ENCODE results near the gene SECTM1.

DNA sequence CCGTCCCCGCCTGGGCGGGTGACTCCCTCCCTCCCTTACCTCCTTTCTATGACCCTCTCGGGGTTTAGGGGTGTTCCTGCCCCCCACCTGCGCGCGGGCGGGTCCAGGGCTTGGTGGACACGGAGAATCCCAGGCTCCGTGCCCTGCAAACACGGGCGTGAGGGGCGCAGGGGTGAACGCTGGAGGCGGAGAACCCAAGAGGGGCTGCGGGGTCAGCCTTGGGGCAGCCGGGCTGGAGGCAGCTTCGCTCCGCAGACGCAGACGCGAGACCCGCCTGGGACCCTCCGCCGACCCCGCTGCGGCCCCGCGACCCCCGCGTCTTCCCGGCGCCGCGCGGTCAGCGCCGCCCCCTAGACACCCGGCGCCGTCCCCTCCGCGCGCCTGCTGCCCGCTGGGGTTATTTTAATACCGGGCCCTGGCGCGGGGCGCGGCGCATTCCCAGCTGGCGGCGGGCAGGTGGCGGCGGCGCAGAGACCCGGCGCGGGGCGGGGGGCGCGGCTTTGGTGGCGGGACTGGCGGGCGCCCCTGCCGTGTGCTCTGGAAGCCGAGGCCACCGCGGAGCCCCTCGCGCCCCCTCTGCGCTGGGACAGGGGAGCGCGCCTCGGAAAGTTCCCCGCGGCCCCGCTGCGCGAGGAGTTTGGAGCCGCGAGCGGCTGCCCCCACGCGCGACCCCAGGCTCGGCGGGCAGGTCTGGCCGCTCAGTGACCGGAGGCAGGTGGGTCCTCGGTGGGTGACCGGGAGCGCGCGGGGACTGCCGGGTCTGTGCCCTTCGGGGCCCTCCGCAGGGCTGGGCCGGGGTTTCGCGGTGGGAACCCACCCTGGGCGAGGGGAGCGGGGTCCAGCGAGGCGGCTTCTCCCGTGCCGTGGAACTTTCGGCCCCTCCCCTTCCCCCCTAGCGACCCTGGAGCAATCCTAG lies 38.0 kb upstream of the SECTM1 start, which contains the start of gene UTS2R:
- TF ChIP-seq POLR2A (IDR thresholded peaks at IDR 0.05) = no peak
- TF ChIP-seq, protein P1, sequence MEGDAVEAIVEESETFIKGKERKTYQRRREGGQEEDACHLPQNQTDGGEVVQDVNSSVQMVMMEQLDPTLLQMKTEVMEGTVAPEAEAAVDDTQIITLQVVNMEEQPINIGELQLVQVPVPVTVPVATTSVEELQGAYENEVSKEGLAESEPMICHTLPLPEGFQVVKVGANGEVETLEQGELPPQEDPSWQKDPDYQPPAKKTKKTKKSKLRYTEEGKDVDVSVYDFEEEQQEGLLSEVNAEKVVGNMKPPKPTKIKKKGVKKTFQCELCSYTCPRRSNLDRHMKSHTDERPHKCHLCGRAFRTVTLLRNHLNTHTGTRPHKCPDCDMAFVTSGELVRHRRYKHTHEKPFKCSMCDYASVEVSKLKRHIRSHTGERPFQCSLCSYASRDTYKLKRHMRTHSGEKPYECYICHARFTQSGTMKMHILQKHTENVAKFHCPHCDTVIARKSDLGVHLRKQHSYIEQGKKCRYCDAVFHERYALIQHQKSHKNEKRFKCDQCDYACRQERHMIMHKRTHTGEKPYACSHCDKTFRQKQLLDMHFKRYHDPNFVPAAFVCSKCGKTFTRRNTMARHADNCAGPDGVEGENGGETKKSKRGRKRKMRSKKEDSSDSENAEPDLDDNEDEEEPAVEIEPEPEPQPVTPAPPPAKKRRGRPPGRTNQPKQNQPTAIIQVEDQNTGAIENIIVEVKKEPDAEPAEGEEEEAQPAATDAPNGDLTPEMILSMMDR (IDR thresholded peaks at IDR 0.05) = no peak

Data from right lobe of liver (tissue), 4 donors.